Endothelial cell of umbilical vein (primary cell): Measurements from ENCODE around the gene ADD1. TPM values are rescaled to one million over a fixed set of nuclear protein-coding genes. Genes with fewer than 3 reads are reported as not detected.

Experiments
- BruUV-seq: library from RNA; stranded (reverse); fragments of 400-500 nt; replicated peaks from 2 replicates; lab custom pipeline; 2021; lab: Mats Ljungman, UMichigan
- CTCF ChIA-PET: fragments of 300-600, 350-600 bp; sonication (Branson Sonifier 250); formaldehyde crosslinking; loops from one replicate; lab custom pipeline; 2021; ENCODE audit warnings: antibody characterized with exemption, inconsistent platforms; lab: Charles Lee
- POLR2A ChIA-PET: fragments of 300-600, 350-600 bp; sonication (Branson Sonifier 250); formaldehyde crosslinking; loops from one replicate; lab custom pipeline; 2021; ENCODE audit warnings: antibody characterized with exemption, inconsistent platforms; lab: Charles Lee
- DNase-seq: peaks from one replicate; pipeline ENCODE4 v3.0.0-alpha.2; 2011; ENCODE audit warnings: low read depth, low spot score
- FAIRE-seq: peaks from 2 replicates; lab custom pipeline; 2011; peaks lifted over from hg19 to GRCh38; lab: Jason Lieb, UNC
- H2AFZ ChIP-seq: 2 replicates; pipeline ENCODE4 v1.6.0; 2012; ENCODE audit warnings: low read depth, low read length, control low read depth, inconsistent platforms
- H3K27ac ChIP-seq: 2 replicates; pipeline ENCODE4 v1.5.1; 2011; ENCODE audit warnings: low read depth, mild to moderate bottlenecking, control low read depth, low read length, moderate library complexity; ENCODE audit not compliant: insufficient read depth
- H3K27me3 ChIP-seq, 2 experiments: 2 replicates each; pipeline versions ENCODE4 v1.6.0 to v1.6.1; 2011; ENCODE audit warnings: low read length in 2 of 2, mixed read lengths in 1 of 2; ENCODE audit not compliant: control insufficient read depth in 2 of 2, insufficient read depth in 2 of 2
- H3K36me3 ChIP-seq, 2 experiments: 2 replicates in 1 of 2; 3 replicates in 1 of 2; pipeline ENCODE4 v1.5.1; 2011; ENCODE audit warnings: low read length in 2 of 2, mild to moderate bottlenecking in 1 of 2, moderate library complexity in 1 of 2; ENCODE audit not compliant: control insufficient read depth in 2 of 2, insufficient read depth in 2 of 2; ENCODE audit errors: extremely low read depth in 1 of 2
- H3K4me1 ChIP-seq: 3 replicates; pipeline ENCODE4 v1.5.1; 2011; ENCODE audit warnings: mild to moderate bottlenecking, low read length; ENCODE audit not compliant: control insufficient read depth, insufficient read depth; ENCODE audit errors: extremely low read depth
- H3K4me2 ChIP-seq: 2 replicates; pipeline ENCODE4 v1.6.1; 2011; ENCODE audit warnings: low read length, control low read depth, mixed read lengths; ENCODE audit not compliant: insufficient read depth
- H3K4me3 ChIP-seq, 3 experiments: fragments of 200-600 bp in 1 of 3; sonication (generic), shearing (Covaris generic) in 1 of 3; replicated peaks in 1 of 3; 2 replicates each; pipeline ENCODE4 v1.5.1; 2011 to 2016; ENCODE audit warnings: control low read depth in 3 of 3, low read length in 3 of 3, mild to moderate bottlenecking in 2 of 3, inconsistent platforms in 1 of 3, low read depth in 1 of 3, moderate library complexity in 1 of 3; ENCODE audit not compliant: insufficient read depth in 1 of 3
- H3K79me2 ChIP-seq: 2 replicates; pipeline ENCODE4 v1.6.0; 2012; ENCODE audit warnings: low read length, inconsistent platforms; ENCODE audit not compliant: control insufficient read depth, insufficient read depth
- H3K9ac ChIP-seq: replicated peaks from 2 replicates; pipeline ENCODE3; 2011; ENCODE audit warnings: low read length, control low read depth; ENCODE audit not compliant: insufficient read depth; ENCODE audit errors: extremely low read depth
- H3K9me1 ChIP-seq: replicated peaks from 3 replicates; pipeline ENCODE4 v1.6.0; 2011; ENCODE audit warnings: mild to moderate bottlenecking, low read length; ENCODE audit not compliant: control insufficient read depth, insufficient read depth; ENCODE audit errors: extremely low read depth
- H3K9me3 ChIP-seq: replicated peaks from 2 replicates; pipeline ENCODE4 v1.5.1; 2012; ENCODE audit warnings: low read length, inconsistent platforms; ENCODE audit not compliant: control insufficient read depth, insufficient read depth
- H4K20me1 ChIP-seq: replicated peaks from 2 replicates; pipeline ENCODE3; 2011; ENCODE audit warnings: mild to moderate bottlenecking, low read length; ENCODE audit not compliant: control insufficient read depth, insufficient read depth; ENCODE audit errors: extremely low read depth
- CTCF ChIP-seq, 2 donors: IDR thresholded peaks; 1 replicate in 1 of 2; 2 replicates in 1 of 2; pipeline ENCODE4 v1.5.1; 2011; ENCODE audit warnings: low read length in 2 of 2, mild to moderate bottlenecking in 2 of 2, moderate library complexity in 2 of 2, control low read depth in 1 of 2, inconsistent platforms in 1 of 2, low read depth in 1 of 2; ENCODE audit not compliant: insufficient read depth in 1 of 2; ENCODE audit errors: extremely low read depth in 1 of 2
- EZH2 ChIP-seq: IDR thresholded peaks from 2 replicates; pipeline ENCODE4 v1.6.1; 2012; ENCODE audit warnings: borderline replicate concordance, low read depth, mild to moderate bottlenecking, moderate library complexity, low read length, inconsistent platforms; ENCODE audit not compliant: severe bottlenecking
- FOS ChIP-seq: IDR thresholded peaks from 2 replicates; pipeline ENCODE4 v1.6.1; 2011; ENCODE audit warnings: mild to moderate bottlenecking, low read length, moderate library complexity, borderline replicate concordance; ENCODE audit not compliant: insufficient read depth
- GATA2 ChIP-seq: IDR thresholded peaks from 2 replicates; pipeline ENCODE4 v1.7.0; 2011; ENCODE audit warnings: low read depth, mild to moderate bottlenecking, moderate library complexity, mixed read lengths, low read length; ENCODE audit not compliant: insufficient read length, insufficient read depth
- JUN ChIP-seq: IDR thresholded peaks from 2 replicates; pipeline ENCODE4 v1.6.1; 2011; ENCODE audit warnings: borderline replicate concordance, low read depth; ENCODE audit not compliant: insufficient read length, insufficient read depth
- MAX ChIP-seq: IDR thresholded peaks from 2 replicates; pipeline ENCODE4 v1.6.1; 2011; ENCODE audit not compliant: insufficient read depth, insufficient read length
- MYC ChIP-seq: IDR thresholded peaks from one replicate; pipeline ENCODE4 v1.6.1; 2011; ENCODE audit warnings: mild to moderate bottlenecking, low read depth, low read length
- POLR2A ChIP-seq: IDR thresholded peaks from 2 replicates; pipeline ENCODE4 v1.6.1; 2012; ENCODE audit warnings: low read depth, mild to moderate bottlenecking, control low read depth, low read length
- POLR2AphosphoS5 ChIP-seq: IDR thresholded peaks from 2 replicates; pipeline ENCODE4 v1.6.1; 2012; ENCODE audit warnings: low read depth, mild to moderate bottlenecking, control low read depth, low read length, moderate library complexity; ENCODE audit not compliant: insufficient read depth
- dilution Hi-C: fragments of 300-500 bp; cut with MboI; formaldehyde crosslinking; loops from one replicate; pipeline ENCODE4 v1.15.0; 2019; ENCODE audit warnings: low sequenced_read_pairs; ENCODE audit not compliant: extremely low pct_ligation_motif_present
- intact Hi-C: fragments of 100-400 bp; cut with micrococcal nuclease; formaldehyde crosslinking; loops from one replicate; pipeline ENCODE4 v1.10.0; 2022
- polyA plus RNA-seq, 4 experiments: library from polyadenylated mRNA; depleted of rRNA in 3 of 4; stranded (reverse) in 3 of 4; unstranded in 1 of 4; fragments of >200 nt; gene quantifications; 2 replicates each; pipeline versions ENCODE4 v1.2.1 to v1.2.3, GENCODE V29; 2011 to 2012; ENCODE audit warnings: missing spikeins in 1 of 4
- total RNA-seq: library from RNA; stranded (reverse); gene quantifications from 2 replicates; pipeline ENCODE4 v1.2.3, GENCODE V29; 2021

The ADD1 gene
- total and polyA plus RNA-seq, 2 donors (not counting 3 experiments of a cell fraction or from before 2014, with no cell fraction given), result 219 to 305 TPM

GRCh38 chr4:2859514-2859913 lies 15.9 kb downstream of the ADD1 start:
- dilution Hi-C loops, result no loop called here
- Histone ChIP-seq H3K4me1 (peaks cover 46% of the 10 kb centered on the region), H3K9me3 (no peaks in the 10 kb centered on the region), H3K9me1 (no peaks in the 10 kb centered on the region), H3K27ac (no peak overlapping the region), H3K9ac (no peak overlapping the region), H3K4me2 (peak overlapping the region; percentile 21), H3K36me3 (peaks cover 0 to 3% of the 10 kb centered on the region in 2 experiments), H3K27me3 (no peaks in the 10 kb centered on the region), H3K4me3 (no peak overlapping the region), H3K79me2 (peaks cover 89% of the 10 kb centered on the region), H4K20me1 (peaks cover 3% of the 10 kb centered on the region), H2AFZ (no peak overlapping the region)
- TF ChIP-seq EZH2 (no peak), POLR2AphosphoS5 (no peak), MAX (no peak), MYC (no peak), POLR2A (no peak), CTCF (IDR thresholded peaks at IDR 0.05; ENCODE audit: extremely low read depth in 1 of 2, insufficient read depth in 1 of 2, low read depth in 1 of 2, low read length in 2 of 2) (no peak), GATA2 (no peak), JUN (no peak), FOS (no peak)
- DNase-seq, result peak; percentile 45
- FAIRE-seq, result no peak
- intact Hi-C loops, result no loop called here
- ChIA-PET POLR2A (no interaction called here), CTCF (interaction anchor here (3.9 kb wide), 1 partner anchor 96 kb away, joined by 21 read pairs; no protein-coding TSS in a partner anchor)
- BruUV-seq, result no TSS peak
